HepG2 (cell line): Measurements from ENCODE around the gene MYO5B.

Experiments used
- DR1 ChIP-seq: sonication (generic); formaldehyde crosslinking; IDR thresholded peaks from 2 replicates; pipeline ENCODE4 v1.8.0; 2021; ENCODE audit warnings: mild to moderate bottlenecking, missing genetic modification reagents, inconsistent platforms
- FOSL1 ChIP-seq: sonication (generic); formaldehyde crosslinking; IDR thresholded peaks from 2 replicates; pipeline ENCODE4 v1.9.0; 2021; ENCODE audit warnings: missing genetic modification reagents, borderline replicate concordance
- KLF15 ChIP-seq: sonication (generic); formaldehyde crosslinking; IDR thresholded peaks from 2 replicates; pipeline ENCODE4 v1.8.1; 2023; ENCODE audit warnings: borderline replicate concordance, mild to moderate bottlenecking, inconsistent platforms, missing genetic modification reagents, mixed read lengths
- MAX ChIP-seq: IDR thresholded peaks from 2 replicates; pipeline ENCODE4 v1.6.1; 2012; ENCODE audit warnings: inconsistent platforms
- POLR2A ChIP-seq, 2 experiments: IDR thresholded peaks; 2 replicates each; pipeline ENCODE4 v1.6.1; 2011; ENCODE audit warnings: low read depth in 2 of 2, low read length in 2 of 2, mild to moderate bottlenecking in 1 of 2, moderate library complexity in 1 of 2; ENCODE audit not compliant: insufficient read depth in 1 of 2
- TBL1XR1 ChIP-seq: fragments of 150-350 bp; IDR thresholded peaks from 2 replicates; pipeline ENCODE4 v1.6.1; 2014; ENCODE audit warnings: borderline replicate concordance, low read length; ENCODE audit not compliant: partially characterized antibody
- XBP1 ChIP-seq: sonication (generic); formaldehyde crosslinking; IDR thresholded peaks from 2 replicates; pipeline ENCODE4 v1.5.0; 2020; ENCODE audit warnings: missing genetic modification reagents

GRCh38 chr18:50117863-50118262 lies 77.1 kb downstream of the MYO5B start:
- TF ChIP-seq FOSL1 (CRISPR knock-in tag) (no peak), TBL1XR1 (no peak), POLR2A (IDR thresholded peaks at IDR 0.05; ENCODE audit: insufficient read depth in 1 of 2, low read depth in 2 of 2, low read length in 2 of 2) (no peak), MAX (no peak), DR1 (CRISPR knock-in tag) (no peak), KLF15 (CRISPR knock-in tag) (no peak), XBP1 (no peak)
